Hepatocyte (in vitro differentiated cells): ENCODE measurements around the gene DAB1. TPM values are rescaled to one million over a fixed set of nuclear protein-coding genes. Genes with fewer than 3 reads are reported as not detected.

Experiments
- DNase-seq: peaks from one replicate; pipeline ENCODE4 v3.0.0-alpha.2; 2016; ENCODE audit warnings: low spot score
- H2AFZ ChIP-seq: fragments of 200-600 bp; sonication (generic); 2 replicates; pipeline ENCODE4 v1.6.0; 2016; ENCODE audit warnings: antibody characterized with exemption, mild to moderate bottlenecking
- H3K27ac ChIP-seq: fragments of 200-600 bp; sonication (generic); 2 replicates; pipeline ENCODE4 v1.5.1; 2016; ENCODE audit warnings: mild to moderate bottlenecking
- H3K27me3 ChIP-seq: fragments of 200-600 bp; sonication (generic); 2 replicates; pipeline ENCODE4 v1.6.1; 2016
- H3K36me3 ChIP-seq: fragments of 200-600 bp; sonication (generic); replicated peaks from 2 replicates; pipeline ENCODE4 v1.5.1; 2016; ENCODE audit warnings: low read depth; ENCODE audit not compliant: insufficient read depth
- H3K4me1 ChIP-seq: fragments of 200-600 bp; sonication (generic); 2 replicates; pipeline ENCODE4 v1.5.1; 2016; ENCODE audit warnings: mild to moderate bottlenecking, moderate library complexity; ENCODE audit not compliant: insufficient read depth
- H3K4me2 ChIP-seq: fragments of 200-600 bp; sonication (generic); 2 replicates; pipeline ENCODE4 v1.6.0; 2016
- H3K4me3 ChIP-seq: fragments of 200-600 bp; sonication (generic); 2 replicates; pipeline ENCODE4 v1.5.1; 2016; ENCODE audit warnings: mild to moderate bottlenecking
- H3K79me2 ChIP-seq: fragments of 200-600 bp; sonication (generic); 2 replicates; pipeline ENCODE4 v1.6.0; 2017; ENCODE audit warnings: mild to moderate bottlenecking
- H3K9me2 ChIP-seq: fragments of 200-600 bp; sonication (generic); replicated peaks from 2 replicates; pipeline ENCODE4 v1.6.0; 2017; ENCODE audit warnings: mild to moderate bottlenecking; ENCODE audit not compliant: insufficient read depth
- H3K9me3 ChIP-seq: fragments of 200-600 bp; sonication (generic); 2 replicates; pipeline ENCODE4 v1.5.1; 2016; ENCODE audit warnings: low read depth, mild to moderate bottlenecking
- H4K20me1 ChIP-seq: fragments of 200-600 bp; sonication (generic); 2 replicates; pipeline ENCODE4 v1.6.0; 2016; ENCODE audit warnings: mild to moderate bottlenecking; ENCODE audit not compliant: insufficient read depth, poor library complexity, severe bottlenecking
- CTCF ChIP-seq: fragments of 200-600 bp; sonication (generic); IDR thresholded peaks from 2 replicates; pipeline ENCODE4 v1.5.1; 2016; ENCODE audit warnings: antibody characterized with exemption, mild to moderate bottlenecking; ENCODE audit not compliant: poor library complexity
- EZH2 ChIP-seq: fragments of 200-600 bp; sonication (generic); IDR thresholded peaks from 2 replicates; pipeline ENCODE4 v1.6.1; 2016; ENCODE audit warnings: antibody characterized with exemption, mild to moderate bottlenecking, borderline replicate concordance
- EZH2phosphoT487 ChIP-seq: fragments of 200-600 bp; sonication (generic); IDR thresholded peaks from one replicate; pipeline ENCODE4 v1.6.1; 2018; ENCODE audit warnings: antibody characterized with exemption, mild to moderate bottlenecking, low read depth, moderate library complexity; ENCODE audit not compliant: unreplicated experiment, severe bottlenecking
- WGBS: methylation state at CpG from one replicate; pipeline ENCODE4 v1.1.6; 2016; ENCODE audit warnings: low lambda C conversion rate; ENCODE audit errors: missing lambda C conversion rate; 5-methylcytosine and 5-hydroxymethylcytosine counted together
- polyA plus RNA-seq: library from polyadenylated mRNA; unstranded; fragments of >200 nt; fragmentation: Nextera tagmentation; extraction: Ambion mirVana; gene quantifications from 2 replicates; pipeline ENCODE4 v1.2.1, GENCODE V29; 2016
- total RNA-seq: library from RNA; depleted of rRNA; stranded (reverse); fragments of >200 nt; gene quantifications from 2 replicates; pipeline ENCODE4 v1.2.3, GENCODE V29; 2014

Gene DAB1
- total and polyA plus RNA-seq, 2 experiments from 2014 or later: 19.5 to 37.6 TPM

- Histone ChIP-seq H3K9me3 (no peaks in the 10 kb centered on the region), H3K27ac (no peak overlapping the region), H3K36me3 (no peaks in the 10 kb centered on the region), H4K20me1 (no peaks in the 10 kb centered on the region), H3K4me1 (peaks cover 11% of the 10 kb centered on the region), H3K9me2 (no peaks in the 10 kb centered on the region), H3K79me2 (peaks cover 15% of the 10 kb centered on the region), H3K4me3 (no peak overlapping the region), H2AFZ (no peak overlapping the region), H3K27me3 (no peaks in the 10 kb centered on the region), H3K4me2 (no peak overlapping the region)
- TF ChIP-seq CTCF: no peak
- no peak for TF ChIP-seq EZH2phosphoT487
- TF ChIP-seq EZH2: no peak
- no peak for DNase-seq
- 89% methylated on average over 4 of the region's 4 CpGs for WGBS
Observed at GRCh38 chr1:57384284-57384683, 39.6 kb downstream of the DAB1 start.

- H2AFZ ChIP-seq: no peak overlapping the region
- 5% methylated on average over 2 of the region's 2 CpGs for WGBS
- TF ChIP-seq EZH2 (no peak), CTCF (no peak), EZH2phosphoT487 (no peak)
Observed at GRCh38 chr1:57381871-57382270, 42.0 kb downstream of the DAB1 start.

GRCh38 chr1:57381426-57381825, 42.4 kb downstream of the DAB1 start:
- Histone ChIP-seq H3K79me2 (peaks cover 21% of the 10 kb centered on the region), H3K9me3 (no peaks in the 10 kb centered on the region), H3K4me3 (no peak overlapping the region), H3K27ac (no peak overlapping the region), H3K4me2 (no peak overlapping the region), H4K20me1 (no peaks in the 10 kb centered on the region), H3K36me3 (no peaks in the 10 kb centered on the region), H3K27me3 (no peaks in the 10 kb centered on the region), H2AFZ (no peak overlapping the region), H3K4me1 (peaks cover 11% of the 10 kb centered on the region), H3K9me2 (no peaks in the 10 kb centered on the region)
- TF ChIP-seq EZH2phosphoT487 (no peak), CTCF (no peak), EZH2 (no peak)
- WGBS: 89% methylated on average over 4 of the region's 4 CpGs
- no peak for DNase-seq

More at GRCh38 chr1:57381871-57382270, 42.0 kb downstream of the DAB1 start:
- Histone ChIP-seq H3K79me2 (peaks cover 18% of the 10 kb centered on the region), H3K27me3 (no peaks in the 10 kb centered on the region), H3K9me3 (no peaks in the 10 kb centered on the region), H4K20me1 (no peaks in the 10 kb centered on the region), H3K27ac (no peak overlapping the region), H3K4me3 (no peak overlapping the region), H3K4me1 (peaks cover 11% of the 10 kb centered on the region), H3K36me3 (no peaks in the 10 kb centered on the region), H3K4me2 (no peak overlapping the region), H3K9me2 (no peaks in the 10 kb centered on the region)
- DNase-seq: no peak

GRCh38 chr1:57380923-57381322, 42.9 kb downstream of the DAB1 start:
- Histone ChIP-seq H3K27me3 (no peaks in the 10 kb centered on the region), H4K20me1 (no peaks in the 10 kb centered on the region), H2AFZ (no peak overlapping the region), H3K36me3 (no peaks in the 10 kb centered on the region), H3K4me2 (no peak overlapping the region), H3K79me2 (peaks cover 26% of the 10 kb centered on the region), H3K4me3 (no peak overlapping the region), H3K4me1 (peaks cover 10% of the 10 kb centered on the region), H3K9me2 (no peaks in the 10 kb centered on the region), H3K27ac (no peak overlapping the region), H3K9me3 (no peaks in the 10 kb centered on the region)
- 87% methylated on average over 3 of the region's 3 CpGs for WGBS
- TF ChIP-seq EZH2 (no peak), CTCF (no peak), EZH2phosphoT487 (no peak)
- no peak for DNase-seq
